ENCODE results near the gene RILP.

GRCh38 chr17:1605681-1606351 is 43.9 kb downstream of the RILP start:
- no peak for TF ChIP-seq CTCF (IDR thresholded peaks at IDR 0.05; ENCODE audit: poor library complexity)
- TF ChIP-seq EZH2phosphoT487 (IDR thresholded peaks at IDR 0.05; ENCODE audit: low read depth, severe bottlenecking, unreplicated experiment): no peak

All from hepatocyte (in vitro differentiated cells).